Neural progenitor cell (in vitro differentiated cells): Measurements from ENCODE around the gene CDC42EP5.

ENCODE experiments used
- CTCF ChIP-seq: fragments of 200-600 bp; sonication (generic); IDR thresholded peaks from 2 replicates; pipeline ENCODE4 v1.5.1; 2017; ENCODE audit warnings: antibody characterized with exemption, mild to moderate bottlenecking
- EZH2phosphoT487 ChIP-seq: fragments of 200-600 bp; sonication (generic); IDR thresholded peaks from 2 replicates; pipeline ENCODE4 v1.6.1; 2017; ENCODE audit warnings: antibody characterized with exemption

GRCh38 chr19:54432144-54432738 lies 40.9 kb downstream of the CDC42EP5 start:
- TF ChIP-seq CTCF (no peak), EZH2phosphoT487 (no peak)
